ENCODE results near the gene IL11. TPM values are rescaled to one million over a fixed set of nuclear protein-coding genes. Genes with fewer than 3 reads are reported as not detected.
"Not testable (repeated sequence)": the region's sequence is repeated elsewhere in the genome, so short reads cannot be mapped to it uniquely, and the experiment has no call there.

Gene IL11
- total RNA-seq (under 1 TPM; 0.23 to 0.27 TPM), polyA plus RNA-seq (1 to 10 TPM in 1 of 2 donors, not detected in 1; 2.1 TPM)
- long read RNA-seq, donor 1, result 0 reads
- long read RNA-seq, donor 2, result 0 reads

GRCh38 chr19:55370305-55370988, at the start of gene IL11:
Gene IL11, minus strand, starts transcription at chr19:55370463. Its CDS starts 153 bp downstream, at chr19:55370310.
- H3K27me3 ChIP-seq (ENCODE audit: control insufficient read depth in 1 of 2, insufficient read depth in 2 of 2, low read length in 1 of 2), result no peaks in the 10 kb centered on the region
- DNase-seq (no peak), ATAC-seq (ENCODE audit: low FRiP score) (no peak)
- 4% methylated on average over 24 to 32 of the region's 32 CpGs for WGBS, 2 donors
- no peak within 1 kb of the TSS for H3K27ac ChIP-seq (ENCODE audit: low read depth in 1 of 2, low read length in 2 of 2)
- H3K4me1 ChIP-seq (ENCODE audit: control insufficient read depth in 1 of 2, insufficient read depth in 2 of 2, low read length in 2 of 2), result no peaks in the 10 kb centered on the region
- intact Hi-C loops (cut with DNase I), result no loop called here
- no peaks in the 10 kb centered on the region for H3K9me3 ChIP-seq (ENCODE audit: control insufficient read depth, low read length)
- no peak within 1 kb of the TSS for H3K4me3 ChIP-seq (ENCODE audit: low read length in 2 of 2)
- H3K36me3 ChIP-seq (ENCODE audit: control insufficient read depth in 1 of 2, insufficient read depth in 2 of 2, low read length in 1 of 2), result no peaks in the 10 kb centered on the region

GRCh38 chr19:55419624-55420236, 49.5 kb upstream of the IL11 start:
- ATAC-seq (ENCODE audit: low FRiP score), result no peak
- 54 to 68% methylated on average over 5 of the region's 5 CpGs for WGBS, 2 donors
- no peaks in the 10 kb centered on the region for H3K27me3 ChIP-seq (ENCODE audit: control insufficient read depth in 1 of 2, insufficient read depth in 2 of 2, low read length in 1 of 2)
- no peaks in the 10 kb centered on the region for H3K36me3 ChIP-seq (ENCODE audit: control insufficient read depth in 1 of 2, insufficient read depth in 2 of 2, low read length in 1 of 2)
- no peak overlapping the region for H3K4me3 ChIP-seq (ENCODE audit: low read length in 2 of 2)
- no peaks in the 10 kb centered on the region for H3K9me3 ChIP-seq (ENCODE audit: control insufficient read depth, low read length)
- DNase-seq, result no peak
- H3K27ac ChIP-seq (ENCODE audit: low read depth in 1 of 2, low read length in 2 of 2), result no peak overlapping the region
- no peaks in the 10 kb centered on the region for H3K4me1 ChIP-seq (ENCODE audit: control insufficient read depth in 1 of 2, insufficient read depth in 2 of 2, low read length in 2 of 2)
- intact Hi-C loops (cut with DNase I), result loop anchor here in 1 of 2 donors (10.0 kb wide), 1 partner anchor 275 kb away; the partner anchor contains the start of gene TNNT1

GRCh38 chr19:55419103-55419502, 48.8 kb upstream of the IL11 start:
- H3K4me1 ChIP-seq (ENCODE audit: control insufficient read depth in 1 of 2, insufficient read depth in 2 of 2, low read length in 2 of 2), result no peaks in the 10 kb centered on the region
- intact Hi-C loops (cut with DNase I), result loop anchor here in 1 of 2 donors (10.0 kb wide), 1 partner anchor 274 kb away; the partner anchor contains the start of gene TNNT1
- H3K4me3 ChIP-seq (ENCODE audit: low read length in 2 of 2), result no peak overlapping the region
- 63 to 68% methylated on average over 5 of the region's 5 CpGs for WGBS, 2 donors
- H3K36me3 ChIP-seq (ENCODE audit: control insufficient read depth in 1 of 2, insufficient read depth in 2 of 2, low read length in 1 of 2), result no peaks in the 10 kb centered on the region
- no peaks in the 10 kb centered on the region for H3K27me3 ChIP-seq (ENCODE audit: control insufficient read depth in 1 of 2, insufficient read depth in 2 of 2, low read length in 1 of 2)
- H3K27ac ChIP-seq (ENCODE audit: low read depth in 1 of 2, low read length in 2 of 2), result no peak overlapping the region
- ATAC-seq (ENCODE audit: low FRiP score) (no peak), DNase-seq (no peak)
- H3K9me3 ChIP-seq (ENCODE audit: control insufficient read depth, low read length), result no peaks in the 10 kb centered on the region

GRCh38 chr19:55418185-55418584, 47.9 kb upstream of the IL11 start:
- intact Hi-C loops (cut with DNase I), result loop anchor here in 1 of 2 donors (10.0 kb wide), 1 partner anchor 273 kb away; the partner anchor contains the start of gene TNNT1
- Histone ChIP-seq H3K9me3 (ENCODE audit: control insufficient read depth, low read length) (no peaks in the 10 kb centered on the region), H3K27me3 (ENCODE audit: control insufficient read depth in 1 of 2, insufficient read depth in 2 of 2, low read length in 1 of 2) (no peaks in the 10 kb centered on the region), H3K27ac (ENCODE audit: low read depth in 1 of 2, low read length in 2 of 2) (no peak overlapping the region), H3K36me3 (ENCODE audit: control insufficient read depth in 1 of 2, insufficient read depth in 2 of 2, low read length in 1 of 2) (no peaks in the 10 kb centered on the region), H3K4me3 (ENCODE audit: low read length in 2 of 2) (no peak overlapping the region), H3K4me1 (ENCODE audit: control insufficient read depth in 1 of 2, insufficient read depth in 2 of 2, low read length in 2 of 2) (no peaks in the 10 kb centered on the region)
- ATAC-seq (ENCODE audit: low FRiP score) (peak; percentile 74), DNase-seq (no peak)
- 14 to 15% methylated on average over 7 of the region's 7 CpGs for whole genome bisulfite sequencing, 2 donors

- intact Hi-C loops (cut with DNase I), result loop anchor here in 1 of 2 donors (10.0 kb wide), 1 partner anchor 265 kb away; the partner anchor contains the start of gene TNNT1
- H3K36me3 ChIP-seq (ENCODE audit: control insufficient read depth in 1 of 2, insufficient read depth in 2 of 2, low read length in 1 of 2), result no peaks in the 10 kb centered on the region
- DNase-seq (no peak), ATAC-seq (ENCODE audit: low FRiP score) (no peak)
- H3K27ac ChIP-seq (ENCODE audit: low read depth in 1 of 2, low read length in 2 of 2), result no peak overlapping the region
- WGBS, 2 donors, result 97 to 98% methylated on average over 2 of the region's 2 CpGs
- H3K27me3 ChIP-seq (ENCODE audit: control insufficient read depth in 1 of 2, insufficient read depth in 2 of 2, low read length in 1 of 2), result no peaks in the 10 kb centered on the region
- no peak overlapping the region for H3K4me3 ChIP-seq (ENCODE audit: low read length in 2 of 2)
- peaks cover 0 to 2% of the 10 kb centered on the region in 2 donors for H3K4me1 ChIP-seq (ENCODE audit: control insufficient read depth in 1 of 2, insufficient read depth in 2 of 2, low read length in 2 of 2)
- no peaks in the 10 kb centered on the region for H3K9me3 ChIP-seq (ENCODE audit: control insufficient read depth, low read length)
Observed at GRCh38 chr19:55410168-55410567, 39.9 kb upstream of the IL11 start.

GRCh38 chr19:55409179-55409578, 38.9 kb upstream of the IL11 start:
- H3K27me3 ChIP-seq (ENCODE audit: control insufficient read depth in 1 of 2, insufficient read depth in 2 of 2, low read length in 1 of 2); H3K4me1 ChIP-seq (ENCODE audit: control insufficient read depth in 1 of 2, insufficient read depth in 2 of 2, low read length in 2 of 2); H3K27ac ChIP-seq (ENCODE audit: low read depth in 1 of 2, low read length in 2 of 2); ATAC-seq (ENCODE audit: low FRiP score); DNase-seq; H3K4me3 ChIP-seq (ENCODE audit: low read length in 2 of 2); H3K9me3 ChIP-seq (ENCODE audit: control insufficient read depth, low read length); H3K36me3 ChIP-seq (ENCODE audit: control insufficient read depth in 1 of 2, insufficient read depth in 2 of 2, low read length in 1 of 2); intact Hi-C loops (cut with DNase I): not testable (repeated sequence)
- WGBS, 2 donors, result 97% methylated on average over 8 of the region's 8 CpGs

GRCh38 chr19:55408533-55408872, 38.2 kb upstream of the IL11 start:
- WGBS, 2 donors, result 60 to 66% methylated on average over 9 of the region's 9 CpGs
- H3K4me3 ChIP-seq (ENCODE audit: low read length in 2 of 2), result peak overlapping the region in 1 of 2 donors; percentile 20
- peaks cover 0 to 2% of the 10 kb centered on the region in 2 donors for H3K4me1 ChIP-seq (ENCODE audit: control insufficient read depth in 1 of 2, insufficient read depth in 2 of 2, low read length in 2 of 2)
- intact Hi-C loops (cut with DNase I), result no loop called here
- no peaks in the 10 kb centered on the region for H3K27me3 ChIP-seq (ENCODE audit: control insufficient read depth in 1 of 2, insufficient read depth in 2 of 2, low read length in 1 of 2)
- H3K9me3 ChIP-seq (ENCODE audit: control insufficient read depth, low read length), result no peaks in the 10 kb centered on the region
- peak overlapping the region in 1 of 2 donors; percentile 77 for H3K27ac ChIP-seq (ENCODE audit: low read depth in 1 of 2, low read length in 2 of 2)
- no peaks in the 10 kb centered on the region for H3K36me3 ChIP-seq (ENCODE audit: control insufficient read depth in 1 of 2, insufficient read depth in 2 of 2, low read length in 1 of 2)
- DNase-seq (no peak), ATAC-seq (ENCODE audit: low FRiP score) (no peak)

- intact Hi-C loops (cut with DNase I), result loop anchor here in 1 of 2 donors (1.0 kb wide), 1 partner anchor 23 kb away; the partner anchor contains the start of gene RPL28
- peak; percentile 99 for DNase-seq
- no peaks in the 10 kb centered on the region for H3K36me3 ChIP-seq (ENCODE audit: control insufficient read depth in 1 of 2, insufficient read depth in 2 of 2, low read length in 1 of 2)
- peak; percentile 97 for ATAC-seq (ENCODE audit: low FRiP score)
- peak overlapping the region; percentile 20 to 58 for H3K4me3 ChIP-seq (ENCODE audit: low read length in 2 of 2)
- 0 to 1% methylated on average over 63 to 72 of the region's 72 CpGs for WGBS, 2 donors
- H3K9me3 ChIP-seq (ENCODE audit: control insufficient read depth, low read length), result no peaks in the 10 kb centered on the region
- peaks cover 0 to 2% of the 10 kb centered on the region in 2 donors for H3K4me1 ChIP-seq (ENCODE audit: control insufficient read depth in 1 of 2, insufficient read depth in 2 of 2, low read length in 2 of 2)
- H3K27me3 ChIP-seq (ENCODE audit: control insufficient read depth in 1 of 2, insufficient read depth in 2 of 2, low read length in 1 of 2), result no peaks in the 10 kb centered on the region
- peak overlapping the region in 1 of 2 donors; percentile 81 for H3K27ac ChIP-seq (ENCODE audit: low read depth in 1 of 2, low read length in 2 of 2)
Observed at GRCh38 chr19:55407800-55408532, 37.7 kb upstream of the IL11 start.

All from aorta (tissue), 5 donors.